IPS-20b (cell line): ENCODE measurements around the gene EEF2KMT.
"Not testable (repeated sequence)": the region's sequence is repeated elsewhere in the genome, so short reads cannot be mapped to it uniquely, and the experiment has no call there.

ENCODE experiments used
- H3K27ac ChIP-seq: one replicate; pipeline ENCODE4 v1.5.1; 2013; ENCODE audit warnings: low read length
- H3K27me3 ChIP-seq: 2 replicates; pipeline ENCODE4 v1.6.1; 2013; ENCODE audit warnings: mild to moderate bottlenecking, low read length, inconsistent platforms; ENCODE audit not compliant: insufficient read depth
- H3K36me3 ChIP-seq: 2 replicates; pipeline ENCODE4 v1.6.1; 2013; ENCODE audit warnings: low read depth, mild to moderate bottlenecking, inconsistent platforms, low read length, moderate library complexity; ENCODE audit not compliant: insufficient read depth
- H3K4me1 ChIP-seq: 2 replicates; pipeline ENCODE4 v1.6.1; 2013; ENCODE audit warnings: mild to moderate bottlenecking, control low read depth, inconsistent platforms, low read length, moderate library complexity; ENCODE audit not compliant: insufficient read depth
- H3K4me3 ChIP-seq: 2 replicates; pipeline ENCODE4 v1.5.1; 2013; ENCODE audit warnings: mild to moderate bottlenecking, low read length, inconsistent platforms
- H3K9ac ChIP-seq: 2 replicates; pipeline ENCODE4 v1.6.1; 2013; ENCODE audit warnings: low read depth, mild to moderate bottlenecking, inconsistent platforms, low read length, moderate library complexity
- H3K9me3 ChIP-seq: 2 replicates; pipeline ENCODE4 v1.6.1; 2013; ENCODE audit warnings: mild to moderate bottlenecking, low read depth, low read length, inconsistent platforms; ENCODE audit not compliant: insufficient read depth

The EEF2KMT gene

GRCh38 chr16:5097470-5098220 lies at the start of gene EEF2KMT:
Gene EEF2KMT, minus strand, starts transcription at chr16:5097795. Its CDS starts 56 bp downstream, at chr16:5097739.
- not testable (repeated sequence) for H3K9me3 ChIP-seq, H3K36me3 ChIP-seq, H3K4me1 ChIP-seq, H3K27me3 ChIP-seq
- H3K4me3 ChIP-seq = peak within 1 kb of the TSS; percentile 90
- peak within 1 kb of the TSS; percentile 71 for H3K27ac ChIP-seq
- peak within 1 kb of the TSS; percentile 79; the same call in 1 of the 2 replicates for H3K9ac ChIP-seq

GRCh38 chr16:5144621-5144956 lies 47.0 kb upstream of the EEF2KMT start:
- not testable (repeated sequence) for H3K27me3 ChIP-seq, H3K9me3 ChIP-seq, H3K9ac ChIP-seq, H3K4me1 ChIP-seq, H3K27ac ChIP-seq, H3K36me3 ChIP-seq, H3K4me3 ChIP-seq

GRCh38 chr16:5143761-5144620 lies 46.4 kb upstream of the EEF2KMT start:
- no peaks in the 10 kb centered on the region for H3K36me3 ChIP-seq
- no peaks in the 10 kb centered on the region for H3K4me1 ChIP-seq
- H3K27me3 ChIP-seq = no peaks in the 10 kb centered on the region
- H3K27ac ChIP-seq = no peak overlapping the region
- H3K9ac ChIP-seq = no peak overlapping the region
- no peaks in the 10 kb centered on the region for H3K9me3 ChIP-seq
- no peak overlapping the region for H3K4me3 ChIP-seq

GRCh38 chr16:5140151-5140550 lies 42.6 kb upstream of the EEF2KMT start:
- not testable (repeated sequence) for H3K27ac ChIP-seq, H3K9ac ChIP-seq, H3K36me3 ChIP-seq, H3K4me1 ChIP-seq, H3K27me3 ChIP-seq, H3K4me3 ChIP-seq, H3K9me3 ChIP-seq

- Histone ChIP-seq H3K9ac (peak overlapping the region; percentile 35; the same call in 1 of the 2 replicates), H3K27ac (peak overlapping the region; percentile 67), H3K4me3 (peak overlapping the region; percentile 8; the same call in 1 of the 2 replicates)
- H3K36me3 ChIP-seq, H3K9me3 ChIP-seq, H3K4me1 ChIP-seq, H3K27me3 ChIP-seq: not testable (repeated sequence)
Observed at GRCh38 chr16:5134739-5135452, 37.3 kb upstream of the EEF2KMT start.

GRCh38 chr16:5132915-5133600 lies 35.5 kb upstream of the EEF2KMT start:
- not testable (repeated sequence) for H3K9me3 ChIP-seq, H3K27me3 ChIP-seq, H3K9ac ChIP-seq, H3K4me3 ChIP-seq, H3K36me3 ChIP-seq, H3K4me1 ChIP-seq, H3K27ac ChIP-seq

- H3K36me3 ChIP-seq, H3K27ac ChIP-seq, H3K4me3 ChIP-seq, H3K9ac ChIP-seq, H3K4me1 ChIP-seq, H3K27me3 ChIP-seq, H3K9me3 ChIP-seq: not testable (repeated sequence)
Observed at GRCh38 chr16:5131467-5132004, 33.9 kb upstream of the EEF2KMT start.

- H3K27me3 ChIP-seq, H3K36me3 ChIP-seq, H3K4me3 ChIP-seq, H3K27ac ChIP-seq, H3K9me3 ChIP-seq, H3K9ac ChIP-seq, H3K4me1 ChIP-seq: not testable (repeated sequence)
Observed at GRCh38 chr16:5117300-5118087, 19.9 kb upstream of the EEF2KMT start.

- H3K4me1 ChIP-seq, H3K9me3 ChIP-seq, H3K36me3 ChIP-seq, H3K9ac ChIP-seq, H3K27me3 ChIP-seq, H3K4me3 ChIP-seq, H3K27ac ChIP-seq: not testable (repeated sequence)
Observed at GRCh38 chr16:5116780-5117295, 19.2 kb upstream of the EEF2KMT start.

GRCh38 chr16:5110933-5111332 lies 13.3 kb upstream of the EEF2KMT start:
- not testable (repeated sequence) for H3K9me3 ChIP-seq, H3K4me3 ChIP-seq, H3K27me3 ChIP-seq, H3K4me1 ChIP-seq, H3K27ac ChIP-seq, H3K36me3 ChIP-seq, H3K9ac ChIP-seq
